ENCODE measurements around the gene CHKA. TPM values are rescaled to one million over a fixed set of nuclear protein-coding genes. Genes with fewer than 3 reads are reported as not detected.

Gene CHKA
- total RNA-seq, 4 donors from 2014 or later: 27.7 to 72.5 (median 33.3) TPM

- ATAC-seq (ENCODE audit: low FRiP score) (no peak), DNase-seq (ENCODE audit: low spot score) (no peak)
- no peak for TF ChIP-seq CTCF (IDR thresholded peaks at IDR 0.05)
These were observed 16.6 kb upstream of the CHKA start for GRCh38 chr11:68137833-68138232.

DNA sequence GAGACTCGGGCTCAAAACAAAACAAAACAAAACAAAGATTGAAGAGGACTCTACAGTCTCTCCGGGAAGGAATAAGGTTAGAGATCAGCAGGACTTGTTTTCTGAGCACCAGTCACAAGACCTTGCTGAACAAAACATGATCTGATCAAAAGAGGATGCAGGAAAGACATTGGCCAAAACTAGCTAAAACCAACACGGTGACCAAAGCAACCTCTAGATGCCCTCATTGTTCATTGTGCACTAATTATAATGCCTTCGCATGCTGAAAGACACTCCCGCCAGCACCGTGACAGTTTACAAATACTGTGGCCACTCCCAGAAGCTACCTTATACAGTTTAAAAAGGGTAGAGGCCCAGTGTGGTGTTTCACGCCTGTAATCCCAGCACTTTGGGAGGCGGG, 15.7 kb upstream of the CHKA start:
- TF ChIP-seq CTCF (IDR thresholded peaks at IDR 0.05): no peak
- ATAC-seq (ENCODE audit: low FRiP score) (no peak), DNase-seq (ENCODE audit: low spot score) (no peak)

DNA sequence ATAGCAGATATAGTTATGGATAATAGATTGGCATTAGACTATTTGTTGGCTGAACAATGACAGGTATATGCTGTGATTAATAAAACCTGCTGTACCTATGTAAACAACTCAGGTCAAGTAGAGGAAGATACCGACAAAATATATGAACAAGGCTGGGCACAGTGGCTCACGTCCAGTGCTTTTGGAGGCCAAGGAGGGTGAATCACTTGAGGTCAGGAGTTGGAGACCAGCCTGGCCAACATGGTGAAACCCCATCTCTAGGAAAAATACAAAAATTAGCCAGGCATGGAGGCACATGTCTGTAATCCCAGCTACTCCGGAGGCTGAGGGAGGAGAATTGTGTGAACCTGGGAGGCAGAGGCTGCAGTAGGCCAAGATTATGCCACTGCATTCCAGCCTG, 14.0 kb upstream of the CHKA start:
- DNase-seq (ENCODE audit: low spot score) (no peak), ATAC-seq (ENCODE audit: low FRiP score) (no peak)
- no peak for TF ChIP-seq CTCF (IDR thresholded peaks at IDR 0.05)

DNA sequence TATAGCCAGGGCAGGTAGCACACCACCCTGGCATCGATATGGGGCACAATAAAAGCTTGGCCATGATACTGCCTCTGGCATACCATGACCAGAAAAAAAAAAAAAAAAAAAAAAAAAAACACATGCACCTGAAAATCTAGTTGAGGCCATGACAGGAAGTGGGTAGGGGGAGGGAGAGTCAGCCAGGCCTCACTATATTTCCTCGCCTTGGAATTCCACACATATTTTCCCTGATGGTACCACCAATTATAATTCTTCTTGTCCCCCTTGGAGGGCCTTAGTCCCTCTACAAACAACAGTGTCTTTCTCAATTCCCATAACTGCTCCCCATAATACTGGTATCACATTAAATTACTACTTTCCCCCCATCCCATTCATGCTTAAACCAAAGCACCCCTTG, 12.6 kb upstream of the CHKA start:
- no peak for ATAC-seq (ENCODE audit: low FRiP score)

GRCh38 chr11:68130121-68130520, 8.9 kb upstream of the CHKA start:
- DNase-seq (ENCODE audit: low spot score): no peak
- ATAC-seq (ENCODE audit: low FRiP score): no peak
- no peak for TF ChIP-seq CTCF (IDR thresholded peaks at IDR 0.05)

More for the DNA sequence above, 12.6 kb upstream of the CHKA start:
- DNase-seq (ENCODE audit: low spot score): no peak
- TF ChIP-seq CTCF (IDR thresholded peaks at IDR 0.05): no peak

DNA sequence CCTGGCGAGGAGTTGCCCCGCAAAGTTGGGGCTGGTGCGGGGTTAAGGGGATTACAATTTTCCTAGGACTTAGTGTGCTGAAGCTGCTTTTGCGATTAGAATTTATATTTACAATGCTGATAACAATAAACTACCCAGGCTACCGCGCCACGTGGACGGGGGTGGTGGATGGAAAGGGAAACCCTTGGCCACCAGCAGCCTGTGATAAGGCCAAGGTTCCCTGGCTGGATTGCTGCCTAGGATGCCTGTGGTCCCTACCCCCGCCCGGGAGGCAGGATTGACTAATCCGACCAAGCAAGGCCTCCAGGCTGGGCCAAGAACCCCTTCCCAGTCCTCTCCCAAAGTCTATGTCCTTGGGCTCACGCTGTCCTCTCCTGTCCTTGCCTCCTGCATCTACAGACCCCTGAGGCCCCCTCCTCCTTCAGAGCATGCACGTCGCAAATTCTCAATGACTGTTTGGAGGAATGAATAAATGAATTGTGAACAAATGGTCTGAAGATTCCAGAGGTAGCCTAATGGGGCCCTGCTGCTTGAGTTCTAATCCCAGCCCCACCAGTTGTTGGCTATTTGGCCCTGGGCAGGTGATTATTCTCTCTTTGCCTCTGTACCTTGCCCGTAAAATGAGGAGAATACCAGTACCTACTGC, 7.6 kb upstream of the CHKA start:
- TF ChIP-seq CTCF (IDR thresholded peaks at IDR 0.05): no peak
- no peak for DNase-seq (ENCODE audit: low spot score)
- peak; percentile 72 for ATAC-seq (ENCODE audit: low FRiP score)
